ENCODE results near the gene OPTN. TPM values are rescaled to one million over a fixed set of nuclear protein-coding genes. Genes with fewer than 3 reads are reported as not detected.

The OPTN gene
- total and polyA plus RNA-seq, 12 donors: 63.2 to 148 (median 92.5) TPM

DNA sequence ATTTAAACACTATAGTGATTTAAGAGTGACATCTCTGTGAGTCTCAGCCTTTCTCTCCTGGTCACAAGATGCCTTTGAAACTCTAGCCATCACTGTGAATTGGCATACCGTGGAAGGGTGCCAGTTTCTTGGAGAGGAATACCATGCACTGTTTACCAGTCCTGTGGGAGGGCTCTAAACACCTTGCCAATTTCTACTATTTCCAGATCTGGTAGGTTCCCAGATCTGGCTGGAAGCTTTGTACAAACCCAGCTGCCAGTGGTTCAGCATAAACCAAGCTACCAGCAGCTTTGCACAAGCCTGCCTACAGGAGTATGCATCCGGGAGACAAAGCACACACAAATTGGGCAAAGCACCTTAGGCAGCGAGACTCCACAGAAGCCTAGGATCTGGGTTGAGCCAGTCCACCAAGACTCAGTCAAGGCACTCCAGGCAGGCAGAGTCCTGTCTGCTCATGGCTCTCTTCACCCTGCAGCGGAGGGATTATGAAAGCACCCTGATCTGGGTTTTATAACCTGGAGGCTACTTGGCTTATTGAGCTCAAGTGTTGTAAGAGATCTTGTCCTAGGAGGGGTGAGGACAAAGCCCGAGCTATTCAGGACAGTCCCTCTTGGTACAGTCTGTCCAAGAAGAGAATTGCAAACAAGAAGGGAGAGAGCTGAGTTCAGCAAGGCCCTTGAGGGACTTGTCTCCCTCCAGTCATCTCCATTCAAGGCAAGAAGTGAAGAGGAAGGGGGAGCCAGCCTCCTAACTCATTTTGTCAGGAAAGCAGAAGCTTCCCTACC lies 85.0 kb downstream of the OPTN start:
- Histone ChIP-seq H3K4me3 (no peak overlapping the region), H3K27me3 (no peaks in the 10 kb centered on the region), H3K9me3 (replicated peaks in 1 of 3) (no peaks in the 10 kb centered on the region), H3K4me1 (replicated peaks in 1 of 2) (no peaks in the 10 kb centered on the region), H3K36me3 (replicated peaks in 1 of 2) (no peaks in the 10 kb centered on the region), H3K27ac (no peak overlapping the region)
- no peak for TF ChIP-seq POLR2A (IDR thresholded peaks at IDR 0.05)
- TF ChIP-seq, protein P1, sequence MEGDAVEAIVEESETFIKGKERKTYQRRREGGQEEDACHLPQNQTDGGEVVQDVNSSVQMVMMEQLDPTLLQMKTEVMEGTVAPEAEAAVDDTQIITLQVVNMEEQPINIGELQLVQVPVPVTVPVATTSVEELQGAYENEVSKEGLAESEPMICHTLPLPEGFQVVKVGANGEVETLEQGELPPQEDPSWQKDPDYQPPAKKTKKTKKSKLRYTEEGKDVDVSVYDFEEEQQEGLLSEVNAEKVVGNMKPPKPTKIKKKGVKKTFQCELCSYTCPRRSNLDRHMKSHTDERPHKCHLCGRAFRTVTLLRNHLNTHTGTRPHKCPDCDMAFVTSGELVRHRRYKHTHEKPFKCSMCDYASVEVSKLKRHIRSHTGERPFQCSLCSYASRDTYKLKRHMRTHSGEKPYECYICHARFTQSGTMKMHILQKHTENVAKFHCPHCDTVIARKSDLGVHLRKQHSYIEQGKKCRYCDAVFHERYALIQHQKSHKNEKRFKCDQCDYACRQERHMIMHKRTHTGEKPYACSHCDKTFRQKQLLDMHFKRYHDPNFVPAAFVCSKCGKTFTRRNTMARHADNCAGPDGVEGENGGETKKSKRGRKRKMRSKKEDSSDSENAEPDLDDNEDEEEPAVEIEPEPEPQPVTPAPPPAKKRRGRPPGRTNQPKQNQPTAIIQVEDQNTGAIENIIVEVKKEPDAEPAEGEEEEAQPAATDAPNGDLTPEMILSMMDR (IDR thresholded peaks at IDR 0.05): no peak
- no peak for DNase-seq
- 96 to 100% (median 97%) methylated on average over 2 to 5 of the region's 5 CpGs for WGBS, 4 donors
- intact Hi-C loops (cut with DNase I): no loop called here

DNA sequence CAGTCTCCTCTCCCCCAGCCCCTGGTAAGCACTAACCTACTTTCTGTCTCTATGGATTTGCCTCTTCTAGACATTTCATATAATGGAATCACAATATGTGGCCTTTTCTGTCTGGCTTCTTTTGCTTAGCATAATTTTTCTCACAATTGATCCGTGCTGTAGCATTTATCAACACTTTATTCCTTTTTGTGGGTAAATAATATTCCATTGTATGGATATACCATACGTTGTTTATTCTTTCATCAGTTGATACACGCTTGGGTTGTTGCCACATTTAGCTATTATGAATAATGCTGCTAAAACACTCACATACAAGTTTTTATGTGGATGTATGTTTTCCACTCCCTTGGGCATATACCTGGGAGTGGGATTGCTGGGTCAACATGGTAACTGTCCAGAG lies 87.2 kb downstream of the OPTN start:
- H3K27me3 ChIP-seq: no peaks in the 10 kb centered on the region
- H3K27ac ChIP-seq: no peak overlapping the region
- 93 to 98% (median 96%) methylated on average over 3 of the region's 3 CpGs for WGBS, 4 donors
- no peak for DNase-seq
- TF ChIP-seq, protein P1 (IDR thresholded peaks at IDR 0.05): no peak
- no peak for TF ChIP-seq POLR2A (IDR thresholded peaks at IDR 0.05)
- intact Hi-C loops (cut with DNase I): no loop called here
- H3K4me1 ChIP-seq (replicated peaks in 1 of 2): no peaks in the 10 kb centered on the region
- no peak overlapping the region for H3K4me3 ChIP-seq
- H3K36me3 ChIP-seq (replicated peaks in 1 of 2): no peaks in the 10 kb centered on the region
- H3K9me3 ChIP-seq (replicated peaks in 1 of 3): no peaks in the 10 kb centered on the region

Small RNA genes within 50 kb of the gene (small RNA-seq; reads per million reads assigned to genes)
- gene SNRPGP5: 0 reads per million in 2 donors

Other genes with a start within 250 kb of the OPTN start
- 1 to 10 TPM; 1.6 to 9.5 (median 5.0) TPM for gene CCDC3, start 98.5 kb upstream of the OPTN start, total RNA-seq
- gene CCDC3, start 98.5 kb upstream of the OPTN start, polyA plus RNA-seq: 1 to 10 TPM; 3.2 to 9.9 (median 6.9) TPM
- 1 to 10 TPM in 3 of 9 donors, under 1 TPM in 6; 0.17 to 6.6 (median 0.63) TPM for gene MCM10, start 61.4 kb downstream of the OPTN start, total RNA-seq
- gene MCM10, start 61.4 kb downstream of the OPTN start, polyA plus RNA-seq: 1 to 10 TPM in 1 of 3 donors, under 1 TPM in 2; 0.08 to 1.5 (median 0.20) TPM
- gene UCMA, start 134.2 kb downstream of the OPTN start, total RNA-seq: not detected
- gene UCMA, start 134.2 kb downstream of the OPTN start, polyA plus RNA-seq: not detected
- 100 to 1,000 TPM in 2 of 9 donors, 10 to 100 TPM in 7; 62.2 to 138 (median 73.0) TPM for gene PHYH, start 199.9 kb downstream of the OPTN start, total RNA-seq
- 100 to 1,000 TPM in 1 of 3 donors, 10 to 100 TPM in 2; 44.2 to 140 (median 60.5) TPM for gene PHYH, start 199.9 kb downstream of the OPTN start, polyA plus RNA-seq
- gene SEPHS1, start 248.1 kb downstream of the OPTN start, total RNA-seq: 10 to 100 TPM; 25.3 to 76.0 (median 46.1) TPM
- 10 to 100 TPM; 24.5 to 91.1 (median 30.0) TPM for gene SEPHS1, start 248.1 kb downstream of the OPTN start, polyA plus RNA-seq